ENCODE data around the gene ENTREP1. TPM values are rescaled to one million over a fixed set of nuclear protein-coding genes. Genes with fewer than 3 reads are reported as not detected.
A peak's percentile ranks its signal among the peaks of the same experiment; 100 is the strongest.

The ENTREP1 gene
- total RNA-seq, 1 experiment from 2014 or later, result 21.3 TPM

GRCh38 chr9:69397384-69398214, 72.6 kb downstream of the ENTREP1 start:
- no peaks in the 10 kb centered on the region for H3K27me3 ChIP-seq (ENCODE audit: insufficient read depth, low read length)
- H3K23ac ChIP-seq (ENCODE audit: insufficient read length, low read depth, low read length), result no peak overlapping the region
- H3K56ac ChIP-seq (ENCODE audit: insufficient read length, low read depth, low read length), result no peak overlapping the region
- no peak overlapping the region for H4K8ac ChIP-seq (replicated peaks; ENCODE audit: insufficient read length, low read depth, low read length)
- H3K23me2 ChIP-seq (ENCODE audit: insufficient read length, low read depth, low read length, poor library complexity, severe bottlenecking), result no peaks in the 10 kb centered on the region
- H3K36me3 Mint-ChIP-seq (ENCODE audit: insufficient read depth in 1 of 3, low read depth in 3 of 3), result peaks cover 2 to 16% (median 10%) of the 10 kb centered on the region in 3 experiments; a peak in 6 of 7 replicates
- H4K5ac ChIP-seq (ENCODE audit: insufficient read length, low read depth, low read length), result no peak overlapping the region
- H3K4me1 ChIP-seq (ENCODE audit: insufficient read depth, low read length), result no peaks in the 10 kb centered on the region
- H3K4me3 Mint-ChIP-seq, result no peak overlapping the region
- no peak for DNase-seq
- H2BK12ac ChIP-seq (ENCODE audit: insufficient read length, low read depth, low read length), result peak overlapping the region; percentile 45
- no peak overlapping the region for H3K4ac ChIP-seq (ENCODE audit: low read depth, low read length)
- H3K4me1 Mint-ChIP-seq, result peaks cover 0 to 11% of the 10 kb centered on the region in 2 experiments; a peak in 2 of 4 replicates
- no peak overlapping the region; a peak in 1 of 7 replicates for H3K27ac Mint-ChIP-seq
- no peak overlapping the region for H3K14ac ChIP-seq (ENCODE audit: insufficient read depth, low read length)
- H3K4me2 ChIP-seq (ENCODE audit: insufficient read depth, insufficient read length, low read length), result no peak overlapping the region
- no peaks in the 10 kb centered on the region for H3K79me2 ChIP-seq (ENCODE audit: insufficient read depth, low read length)
- H2AFZ ChIP-seq (ENCODE audit: low read length), result no peak overlapping the region
- H3T11ph ChIP-seq (ENCODE audit: low read length), result no peak overlapping the region
- no peak overlapping the region for H2BK20ac ChIP-seq (ENCODE audit: low read depth, low read length, poor library complexity, severe bottlenecking)
- H2BK15ac ChIP-seq (ENCODE audit: low read depth, low read length), result no peak overlapping the region
- H3K27ac ChIP-seq (ENCODE audit: insufficient read length, low read depth, low read length), result no peak overlapping the region
- no peak overlapping the region for H2BK120ac ChIP-seq (ENCODE audit: low read depth, low read length, poor library complexity, severe bottlenecking)
- no peak overlapping the region for H2AK5ac ChIP-seq (ENCODE audit: insufficient read length, low read length)
- H3K27me3 Mint-ChIP-seq (ENCODE audit: low read depth), result no peaks in the 10 kb centered on the region
- WGBS (ENCODE audit: extremely low coverage, insufficient read length, low lambda C conversion rate), result no CpG with 5 or more reads among the region's 12 CpGs
- no peaks in the 10 kb centered on the region for H4K20me1 ChIP-seq (ENCODE audit: control insufficient read depth, insufficient read depth, insufficient read length)
- TF ChIP-seq CTCF (conservative IDR thresholded peaks at IDR 0.05), result no peak
- H3K18ac ChIP-seq (ENCODE audit: insufficient read length, low read depth, low read length), result no peak overlapping the region
- peaks cover 3 to 6% of the 10 kb centered on the region in 2 experiments; a peak in 2 of 5 replicates for H3K9me3 Mint-ChIP-seq
- H3K9me3 ChIP-seq (ENCODE audit: control insufficient read depth, low read depth, low read length), result no peaks in the 10 kb centered on the region
- no peak overlapping the region for H2BK5ac ChIP-seq (ENCODE audit: insufficient read length, low read length)
- H3K9ac ChIP-seq (ENCODE audit: extremely low read depth, insufficient read length, low read length), result no peak overlapping the region
- peak overlapping the region; percentile 39 for H4K91ac ChIP-seq (ENCODE audit: insufficient read length, low read depth, low read length)
- H3K79me1 ChIP-seq (ENCODE audit: insufficient read depth, low read depth, low read length, poor library complexity, severe bottlenecking), result no peaks in the 10 kb centered on the region
